Hepatic stellate cell (primary cell): ENCODE data around the gene BMP10.

Source experiments
- DNase-seq: peaks from one replicate; pipeline ENCODE4 v3.0.0; 2011; ENCODE audit warnings: low spot score

BMP10 gene

DNA sequence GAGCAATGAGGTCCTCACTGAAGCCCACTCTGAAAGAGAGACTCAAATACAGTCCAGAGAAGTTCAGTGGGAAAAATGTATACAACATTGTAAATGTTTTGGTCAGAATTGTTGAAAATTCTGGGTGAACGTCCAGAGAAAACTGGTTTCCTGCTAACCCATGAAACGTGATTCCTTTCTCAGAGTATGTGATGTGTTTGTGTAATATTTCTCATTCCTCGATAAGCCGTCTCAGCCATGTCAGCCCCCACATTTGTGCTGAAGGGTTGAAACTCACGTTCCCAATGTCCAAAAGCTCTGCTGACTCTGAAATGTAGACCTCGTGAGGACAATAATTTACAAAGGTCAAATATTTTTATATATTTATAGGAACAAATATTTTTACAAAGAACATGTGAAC lies 51.6 kb downstream of the BMP10 start:
- no peak for DNase-seq

DNA sequence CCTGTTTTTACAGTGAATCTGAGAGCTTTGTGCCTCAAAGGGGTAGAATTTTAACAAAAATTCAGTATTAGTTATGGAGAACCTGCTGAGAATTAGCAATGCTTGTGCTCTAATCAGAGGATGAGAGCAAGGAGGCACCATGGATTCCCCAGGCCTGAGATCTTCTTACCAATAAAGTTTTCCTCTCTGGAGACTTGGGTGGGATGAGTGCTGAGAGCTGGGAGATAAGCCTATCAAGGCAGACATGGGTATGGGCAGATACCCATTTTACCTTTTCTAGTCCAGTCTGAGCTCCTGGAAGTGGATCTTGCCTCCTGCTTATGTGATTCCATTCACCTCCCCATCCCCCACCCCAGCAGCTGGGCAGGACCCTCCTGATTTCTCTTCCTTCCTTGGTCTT lies 53.9 kb downstream of the BMP10 start:
- DNase-seq: no peak
